GM18505 (cell line): Measurements from ENCODE around the gene PRKG1.

Experiments used
- ATAC-seq: cut with Tn5 transposase; IDR thresholded peaks from one replicate; pipeline ENCODE4 v1.9.1; 2021; ENCODE audit not compliant: unreplicated experiment
- POLR2A ChIP-seq: IDR thresholded peaks from 4 replicates; pipeline ENCODE4 v1.6.1; 2011; ENCODE audit warnings: borderline replicate concordance; ENCODE audit not compliant: insufficient read depth, insufficient read length; ENCODE audit errors: extremely low read depth

Gene PRKG1

DNA sequence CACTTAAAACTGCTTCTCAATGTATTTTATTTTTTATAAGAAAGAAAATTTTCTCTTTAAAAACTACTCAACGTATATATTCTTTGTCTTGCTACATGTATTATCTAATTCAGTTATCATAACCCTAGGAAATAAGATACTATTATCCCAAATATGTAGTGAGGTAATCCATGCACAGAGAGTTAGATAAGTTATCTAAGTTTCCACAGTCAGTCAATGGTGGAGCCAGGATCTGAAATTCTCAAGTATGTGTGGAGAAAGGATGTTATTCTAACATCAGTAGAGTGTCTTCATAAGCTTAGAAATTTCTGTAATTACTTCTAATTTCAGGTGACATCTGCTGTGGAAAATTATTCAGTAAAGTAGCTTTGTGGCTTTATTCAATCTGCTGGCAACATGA, 385.2 kb downstream of the PRKG1 start:
- TF ChIP-seq POLR2A: no peak
- ATAC-seq: no peak

DNA sequence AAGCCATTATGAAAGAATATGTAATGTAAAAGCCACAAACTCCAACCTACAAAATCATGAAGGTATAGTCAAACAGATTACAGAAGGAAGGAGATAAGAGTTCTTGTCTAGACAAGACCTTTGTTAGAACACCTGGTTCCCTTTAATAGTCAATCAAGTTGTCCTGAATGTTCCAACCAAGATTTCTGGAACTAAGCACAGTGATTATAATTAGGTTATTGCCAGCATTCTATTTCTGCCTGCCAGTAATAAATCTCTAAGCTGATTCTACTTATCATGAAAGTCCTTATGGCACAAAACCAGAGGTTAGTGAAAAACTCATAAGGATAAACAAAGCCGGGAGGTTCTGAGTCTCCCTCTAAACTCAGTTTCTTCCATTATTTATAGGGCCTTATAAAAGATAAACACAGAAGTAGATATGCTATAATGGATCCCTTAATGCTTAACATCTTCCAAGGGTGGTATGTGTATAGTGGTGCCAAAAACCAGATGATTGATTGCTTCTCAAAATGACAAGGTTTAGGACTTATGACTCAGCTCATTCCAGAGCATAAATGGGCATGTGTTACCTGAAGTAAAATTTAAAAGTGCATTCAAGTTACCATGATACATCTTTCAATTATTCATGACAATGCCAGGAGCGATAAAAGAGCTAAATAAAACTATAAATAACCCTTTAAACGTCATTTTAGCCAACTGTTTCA, 387.9 kb downstream of the PRKG1 start:
- ATAC-seq: no peak
- no peak for TF ChIP-seq POLR2A

DNA sequence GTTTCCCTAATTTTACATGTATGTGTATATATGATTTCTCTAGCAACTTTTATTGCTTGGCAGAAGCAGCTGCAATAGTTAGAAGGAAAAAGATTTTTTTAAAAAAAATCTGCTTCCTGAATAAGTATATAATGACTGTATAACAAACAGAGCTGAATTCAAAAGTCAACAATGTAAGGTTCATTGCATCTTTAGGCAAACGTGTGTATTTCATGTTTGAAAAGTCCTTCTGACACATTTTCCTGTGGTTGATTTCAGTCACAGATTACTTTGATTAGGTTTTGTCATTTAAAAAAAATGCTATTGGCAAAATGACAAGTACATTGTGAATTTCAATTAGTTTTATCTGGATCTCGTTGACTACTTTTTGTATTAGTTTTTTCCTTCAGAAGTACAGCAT, 394.1 kb downstream of the PRKG1 start:
- no peak for TF ChIP-seq POLR2A
- ATAC-seq: no peak

DNA sequence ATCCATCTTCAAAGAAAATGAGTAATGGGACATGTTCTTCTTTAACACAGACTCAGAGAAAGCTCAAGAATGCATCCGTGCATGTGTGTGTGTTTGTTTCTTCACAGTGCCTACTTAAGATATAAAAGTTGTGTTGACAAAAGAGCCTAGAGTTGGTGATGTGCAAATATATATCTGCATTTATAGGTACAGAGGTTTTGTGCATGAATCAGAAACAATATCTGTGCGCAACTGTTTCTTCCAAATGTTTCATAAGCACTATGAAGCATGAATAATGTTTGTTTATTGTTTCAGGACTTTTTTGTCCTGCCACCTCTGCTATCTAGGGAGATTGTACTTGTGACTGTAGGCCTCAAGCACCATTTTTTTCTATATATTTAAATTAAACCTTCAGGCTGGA, 395.4 kb downstream of the PRKG1 start:
- no peak for ATAC-seq
- TF ChIP-seq POLR2A: no peak

DNA sequence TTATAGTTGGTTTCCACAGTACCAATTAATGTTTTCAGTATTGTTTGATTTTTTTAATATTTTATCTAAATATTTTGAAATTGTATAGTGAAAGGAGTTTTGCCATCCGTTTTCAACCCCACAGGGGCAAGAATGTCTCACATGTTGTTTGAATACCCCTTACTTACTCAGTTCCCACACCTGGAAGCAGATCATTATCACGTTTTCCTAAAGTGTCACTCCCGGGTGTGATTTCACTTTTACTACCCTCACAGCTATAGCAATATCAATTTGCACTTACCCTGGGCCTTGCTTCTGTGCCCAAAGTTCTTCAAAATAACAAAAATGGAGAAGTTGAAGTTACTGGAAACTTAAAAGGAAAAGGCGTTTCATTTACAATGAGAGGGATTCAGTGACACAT, 397.0 kb downstream of the PRKG1 start:
- no peak for ATAC-seq
- no peak for TF ChIP-seq POLR2A

DNA sequence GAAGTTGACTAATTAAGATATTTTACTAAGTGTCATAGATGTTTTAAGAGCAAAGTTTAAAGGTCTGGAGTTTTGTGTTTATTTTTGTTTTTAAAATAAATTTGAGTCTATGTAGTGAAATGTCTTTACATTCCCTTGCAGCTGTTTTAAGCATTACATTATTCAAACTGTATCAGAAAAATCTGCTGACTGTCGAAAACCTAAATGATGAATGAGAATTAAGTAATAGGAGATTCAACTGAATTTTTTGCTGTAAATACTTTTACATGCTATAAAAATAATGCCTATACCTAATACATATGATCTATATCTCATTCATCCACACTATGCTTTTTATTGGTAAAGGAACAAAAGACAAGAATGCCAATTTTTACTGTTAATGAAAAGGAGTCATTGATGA, 397.9 kb downstream of the PRKG1 start:
- no peak for TF ChIP-seq POLR2A
- no peak for ATAC-seq

DNA sequence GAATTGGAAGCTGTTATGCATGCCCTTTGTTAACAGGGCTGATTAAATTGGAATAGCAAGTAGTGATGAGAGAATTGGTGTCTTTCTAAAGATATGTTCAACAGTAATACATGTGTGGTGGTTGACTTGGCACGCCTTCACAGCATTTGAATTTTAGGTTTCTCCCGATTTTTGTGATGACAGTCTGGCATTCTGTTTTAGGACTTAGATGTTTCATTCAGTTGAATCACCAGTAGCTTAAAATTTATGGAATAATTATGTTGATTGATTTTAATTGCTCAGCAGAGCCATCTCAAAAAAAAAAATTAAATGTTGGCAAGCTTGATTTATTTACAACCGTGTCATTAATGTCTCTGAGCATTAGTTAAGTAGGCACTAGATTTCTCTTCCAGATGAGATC, 405.4 kb downstream of the PRKG1 start:
- no peak for ATAC-seq
- TF ChIP-seq POLR2A: no peak

- ATAC-seq: no peak
- TF ChIP-seq POLR2A: no peak
Observed at GRCh38 chr10:51485668-51486067, 411.4 kb downstream of the PRKG1 start.

DNA sequence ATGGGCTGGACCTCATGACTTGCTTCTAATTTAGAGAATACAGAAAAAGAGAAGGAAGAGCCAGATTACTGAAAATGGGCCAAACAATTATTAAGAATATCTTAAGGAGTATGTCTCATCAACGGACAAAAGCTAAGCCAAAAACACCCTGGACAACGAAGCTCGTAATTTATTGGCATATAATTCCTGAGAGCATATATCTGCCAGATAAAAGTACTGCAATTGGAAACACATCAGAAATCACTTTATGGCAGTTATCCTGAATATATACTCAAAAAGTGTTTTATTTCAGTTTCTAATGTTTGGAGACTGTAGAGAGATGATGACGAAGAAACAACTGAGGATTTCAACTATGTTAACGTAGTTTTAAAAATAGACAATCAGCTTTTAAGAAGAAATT, 413.3 kb downstream of the PRKG1 start:
- no peak for ATAC-seq
- TF ChIP-seq POLR2A: no peak

DNA sequence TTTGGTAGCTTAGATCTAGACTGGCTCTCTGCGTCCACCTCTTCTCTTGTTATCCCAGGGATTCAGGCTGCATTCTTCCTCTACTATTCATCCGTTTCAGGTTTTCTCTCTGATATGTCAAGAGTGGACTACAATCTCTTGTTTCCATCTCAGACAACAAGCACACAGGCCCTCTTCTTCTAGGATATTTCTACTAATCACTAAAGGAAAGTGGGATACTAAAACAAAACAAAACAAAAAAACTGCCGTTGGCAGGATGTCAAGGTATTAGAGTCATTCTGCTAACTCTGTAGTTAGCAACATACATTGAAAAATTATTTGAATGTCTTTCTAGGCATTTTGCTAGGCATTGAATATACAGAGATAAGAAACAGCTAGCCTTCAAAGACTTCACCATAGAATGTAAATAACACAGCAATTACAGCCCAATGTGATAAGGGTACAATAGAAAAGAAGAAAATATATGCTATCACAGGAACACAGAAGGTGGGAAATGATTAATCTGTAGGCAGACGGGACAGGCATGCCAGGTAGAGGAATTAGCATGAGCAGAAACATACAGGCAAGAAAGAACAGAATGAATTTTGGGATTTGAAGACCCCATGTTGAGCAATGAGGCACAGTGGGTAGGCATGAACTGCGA, 414.6 kb downstream of the PRKG1 start:
- no peak for TF ChIP-seq POLR2A
- no peak for ATAC-seq

GRCh38 chr10:51498424-51498823, 424.1 kb downstream of the PRKG1 start:
- no peak for TF ChIP-seq POLR2A
- no peak for ATAC-seq

DNA sequence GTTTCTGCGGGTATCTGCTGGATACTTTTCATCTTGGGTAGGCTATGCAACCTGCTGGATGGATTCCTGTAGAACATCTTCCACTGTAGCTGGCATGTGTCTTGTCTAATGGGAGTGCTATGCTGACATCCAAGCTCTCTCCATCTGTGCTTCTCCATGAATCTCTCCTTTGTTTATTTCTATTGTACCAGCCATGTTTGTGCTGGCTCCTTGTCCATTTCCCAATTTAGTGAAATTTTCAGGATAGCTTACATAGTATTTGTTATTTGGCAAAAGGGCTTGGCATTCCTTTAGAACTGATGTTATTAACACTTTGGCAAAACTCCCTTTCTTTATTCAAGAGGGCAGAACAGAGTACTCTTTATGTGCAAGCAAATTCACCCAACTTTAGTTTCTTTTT, 427.1 kb downstream of the PRKG1 start:
- no peak for TF ChIP-seq POLR2A
- no peak for ATAC-seq

GRCh38 chr10:51502124-51502523, 427.8 kb downstream of the PRKG1 start:
- ATAC-seq: no peak
- no peak for TF ChIP-seq POLR2A

- no peak for ATAC-seq
- no peak for TF ChIP-seq POLR2A
Observed at GRCh38 chr10:51503378-51503777, 429.1 kb downstream of the PRKG1 start.

DNA sequence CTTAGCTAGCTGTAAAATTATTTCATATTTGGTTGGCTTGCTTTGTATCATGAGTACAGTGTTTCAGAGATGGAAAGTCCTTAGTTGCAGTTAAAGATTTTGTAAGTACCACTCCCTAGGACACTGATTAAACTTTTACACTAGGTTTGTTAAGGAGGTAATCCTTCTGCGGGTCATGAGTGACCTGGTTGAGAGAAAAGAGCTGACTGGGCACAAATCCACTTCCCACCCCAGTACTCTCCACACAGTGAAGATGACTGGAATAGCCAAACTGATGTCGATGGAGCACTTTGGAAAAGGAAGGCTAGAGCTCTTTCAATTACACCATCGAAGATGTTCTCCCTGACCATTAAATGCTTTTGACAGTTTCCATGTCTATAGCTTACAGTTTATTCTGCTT, 433.2 kb downstream of the PRKG1 start:
- no peak for TF ChIP-seq POLR2A
- ATAC-seq: no peak

- ATAC-seq: no peak
- TF ChIP-seq POLR2A: no peak
Observed at GRCh38 chr10:51508156-51508555, 433.9 kb downstream of the PRKG1 start.

DNA sequence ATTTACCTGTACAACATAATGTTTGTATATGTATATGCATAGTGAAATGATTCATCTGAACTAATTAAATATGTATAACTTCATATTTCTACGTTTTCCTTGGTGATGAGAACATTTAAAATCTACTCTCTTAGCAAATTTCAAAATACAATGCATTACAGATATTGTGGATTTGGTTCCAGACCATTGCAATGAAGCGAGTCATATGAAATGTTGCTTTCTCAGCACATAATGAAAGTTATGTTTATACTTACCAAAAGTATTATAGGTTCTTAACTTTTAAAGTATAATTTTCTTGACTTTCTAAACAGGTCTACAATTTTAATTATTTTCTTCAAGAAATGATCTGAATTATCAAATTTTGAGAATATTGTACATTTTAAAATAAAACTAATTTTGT, 435.9 kb downstream of the PRKG1 start:
- ATAC-seq: no peak
- TF ChIP-seq POLR2A: no peak
